B cell (primary cell): ENCODE data around the gene ELMO3.

Experiments used
- CTCF ChIP-seq: fragments of 200-600 bp; IDR thresholded peaks from one replicate; pipeline ENCODE4 v1.8.0; 2022; ENCODE audit warnings: antibody characterized with exemption, mild to moderate bottlenecking
- EZH2 ChIP-seq: IDR thresholded peaks from 2 replicates; pipeline ENCODE4 v1.6.1; 2012; ENCODE audit warnings: borderline replicate concordance, low read depth, mild to moderate bottlenecking, moderate library complexity, low read length; ENCODE audit not compliant: insufficient read depth, poor library complexity, severe bottlenecking

DNA sequence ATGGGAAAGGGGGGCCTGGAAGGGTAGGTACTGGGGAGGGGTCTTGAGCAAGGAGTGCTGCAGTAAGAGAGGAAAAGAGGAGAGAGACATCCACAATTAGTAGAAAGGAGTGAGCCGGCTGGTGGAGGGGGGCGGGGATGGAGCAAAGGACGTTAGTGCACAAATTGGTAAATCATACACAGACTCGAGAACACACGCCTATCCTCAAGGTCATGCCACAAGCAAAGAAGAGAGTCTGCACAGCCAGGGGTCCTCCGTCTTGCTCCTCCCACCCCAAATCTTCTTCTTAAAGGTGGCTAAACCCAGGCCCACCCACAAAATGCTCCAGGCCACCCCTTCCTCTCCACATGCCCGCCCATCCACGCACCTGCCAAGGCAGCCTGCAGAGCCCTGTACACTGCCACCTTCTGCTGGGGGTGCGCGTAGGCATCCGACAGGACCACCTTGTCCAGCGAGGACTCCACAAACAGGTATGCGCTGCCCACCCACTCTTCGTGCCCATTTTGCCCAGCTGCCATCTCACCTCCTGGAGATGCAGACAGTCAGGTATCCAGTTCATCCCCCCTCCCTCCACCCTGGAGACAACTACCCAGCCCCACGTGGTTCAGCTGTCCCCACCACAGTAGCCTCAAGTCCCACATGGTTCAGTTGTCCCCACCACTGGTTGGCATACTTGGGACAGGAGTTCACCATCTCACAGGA lies 42.6 kb upstream of the ELMO3 start:
- TF ChIP-seq CTCF, result no peak
- no peak for TF ChIP-seq EZH2
